ENCODE data around the gene SRPRA. TPM values are rescaled to one million over a fixed set of nuclear protein-coding genes. Genes with fewer than 3 reads are reported as not detected.

SRPRA gene
- total and polyA plus RNA-seq, 2 donors (not counting 3 experiments of a cell fraction or from before 2014, with no cell fraction given): 104 to 116 TPM

GRCh38 chr11:126246636-126247035, 22.1 kb downstream of the SRPRA start:
- Histone ChIP-seq H4K20me1 (replicated peaks; ENCODE audit: control insufficient read depth, extremely low read depth, insufficient read depth, low read length) (no peaks in the 10 kb centered on the region), H3K27ac (ENCODE audit: insufficient read depth, low read depth, low read length) (peak overlapping the region; percentile 73), H3K36me3 (ENCODE audit: control insufficient read depth in 2 of 2, extremely low read depth in 1 of 2, insufficient read depth in 2 of 2, low read length in 2 of 2) (peaks cover 7% of the 10 kb centered on the region in 2 experiments), H3K9ac (replicated peaks; ENCODE audit: extremely low read depth, insufficient read depth, low read length) (no peak overlapping the region), H2AFZ (ENCODE audit: low read depth, low read length) (no peak overlapping the region), H3K9me1 (replicated peaks; ENCODE audit: control insufficient read depth, extremely low read depth, insufficient read depth, low read length) (no peaks in the 10 kb centered on the region), H3K4me3 (replicated peaks in 1 of 3; ENCODE audit: insufficient read depth in 1 of 3, low read depth in 1 of 3, low read length in 3 of 3) (no peak overlapping the region), H3K79me2 (ENCODE audit: control insufficient read depth, insufficient read depth, low read length) (no peaks in the 10 kb centered on the region), H3K9me3 (replicated peaks; ENCODE audit: control insufficient read depth, insufficient read depth, low read length) (no peaks in the 10 kb centered on the region), H3K4me2 (ENCODE audit: insufficient read depth, low read length) (peak overlapping the region; percentile 38), H3K27me3 (ENCODE audit: control insufficient read depth in 2 of 2, insufficient read depth in 2 of 2, low read length in 2 of 2) (no peaks in the 10 kb centered on the region), H3K4me1 (ENCODE audit: control insufficient read depth, extremely low read depth, insufficient read depth, low read length) (peaks cover 13% of the 10 kb centered on the region)
- FAIRE-seq: peak; percentile 91
- DNase-seq (ENCODE audit: low read depth, low spot score): peak; percentile 92
- POLR2A ChIA-PET: no interaction called here
- intact Hi-C loops (cut with micrococcal nuclease): loop anchor here (1.0 to 2.0 kb wide), 2 partner anchors 16 to 36 kb away; partner anchors contain the start of genes FAM118B and RPUSD4
- CTCF ChIA-PET: interaction anchor here (0.7 to 1.9 kb wide), 4 partner anchors 15 to 40 kb away, joined by 3 to 6 read pairs (median 4); partner anchors contain the start of genes FAM118B and RPUSD4
- no TSS peak for BruUV-seq (replicated peaks)
- dilution Hi-C loops (cut with MboI; ENCODE audit: extremely low pct_ligation_motif_present, low sequenced_read_pairs): no loop called here
- TF ChIP-seq FOS (IDR thresholded peaks at IDR 0.05; ENCODE audit: borderline replicate concordance, insufficient read depth, low read length) (no peak), POLR2AphosphoS5 (IDR thresholded peaks at IDR 0.05; ENCODE audit: insufficient read depth, low read depth, low read length) (peak; percentile 21)

- intact Hi-C loops (cut with micrococcal nuclease): no loop called here
- H3K36me3 ChIP-seq (ENCODE audit: control insufficient read depth in 2 of 2, extremely low read depth in 1 of 2, insufficient read depth in 2 of 2, low read length in 2 of 2): peaks cover 3 to 4% of the 10 kb centered on the region in 2 experiments
Observed at GRCh38 chr11:126233391-126233790, 35.3 kb downstream of the SRPRA start.

More at GRCh38 chr11:126233391-126233790, 35.3 kb downstream of the SRPRA start:
- dilution Hi-C loops (cut with MboI; ENCODE audit: extremely low pct_ligation_motif_present, low sequenced_read_pairs): no loop called here
- Histone ChIP-seq H3K9me1 (replicated peaks; ENCODE audit: control insufficient read depth, extremely low read depth, insufficient read depth, low read length) (no peaks in the 10 kb centered on the region), H3K4me3 (replicated peaks in 1 of 3; ENCODE audit: insufficient read depth in 1 of 3, low read depth in 1 of 3, low read length in 3 of 3) (no peak overlapping the region), H4K20me1 (replicated peaks; ENCODE audit: control insufficient read depth, extremely low read depth, insufficient read depth, low read length) (no peaks in the 10 kb centered on the region), H2AFZ (ENCODE audit: low read depth, low read length) (no peak overlapping the region), H3K4me1 (ENCODE audit: control insufficient read depth, extremely low read depth, insufficient read depth, low read length) (peaks cover 30% of the 10 kb centered on the region), H3K27ac (ENCODE audit: insufficient read depth, low read depth, low read length) (no peak overlapping the region), H3K4me2 (ENCODE audit: insufficient read depth, low read length) (no peak overlapping the region), H3K79me2 (ENCODE audit: control insufficient read depth, insufficient read depth, low read length) (peaks cover 8% of the 10 kb centered on the region), H3K9ac (replicated peaks; ENCODE audit: extremely low read depth, insufficient read depth, low read length) (no peak overlapping the region), H3K9me3 (replicated peaks; ENCODE audit: control insufficient read depth, insufficient read depth, low read length) (no peaks in the 10 kb centered on the region), H3K27me3 (ENCODE audit: control insufficient read depth in 2 of 2, insufficient read depth in 2 of 2, low read length in 2 of 2) (no peaks in the 10 kb centered on the region)
- DNase-seq (ENCODE audit: low read depth, low spot score) (no peak), FAIRE-seq (no peak)
- no TSS peak for BruUV-seq (replicated peaks)
- ChIA-PET CTCF (no interaction called here), POLR2A (no interaction called here)
- TF ChIP-seq EZH2 (IDR thresholded peaks at IDR 0.05; ENCODE audit: borderline replicate concordance, low read depth, low read length, severe bottlenecking) (no peak), MAX (IDR thresholded peaks at IDR 0.05; ENCODE audit: insufficient read depth, insufficient read length) (no peak), GATA2 (IDR thresholded peaks at IDR 0.05; ENCODE audit: insufficient read depth, insufficient read length, low read depth, low read length) (no peak), FOS (IDR thresholded peaks at IDR 0.05; ENCODE audit: borderline replicate concordance, insufficient read depth, low read length) (no peak), JUN (IDR thresholded peaks at IDR 0.05; ENCODE audit: borderline replicate concordance, insufficient read depth, insufficient read length, low read depth) (no peak), POLR2AphosphoS5 (IDR thresholded peaks at IDR 0.05; ENCODE audit: insufficient read depth, low read depth, low read length) (no peak), MYC (IDR thresholded peaks at IDR 0.05; ENCODE audit: low read depth, low read length) (no peak), POLR2A (IDR thresholded peaks at IDR 0.05; ENCODE audit: low read depth, low read length) (no peak), CTCF (IDR thresholded peaks at IDR 0.05; ENCODE audit: extremely low read depth in 1 of 2, insufficient read depth in 1 of 2, low read depth in 1 of 2, low read length in 2 of 2) (no peak)
